Posterior cingulate gyrus (tissue), 11 donors: Measurements from ENCODE around the gene ZNF518B.

Experiments
- DNase-seq, 10 donors: peaks; one replicate each; pipeline versions ENCODE4 v3.0.0 to v3.0.0-alpha.2; 2020 to 2021; ENCODE audit warnings: mixed read lengths in 3 of 10
- intact Hi-C: fragments of 100-400 bp; cut with DNase I; formaldehyde crosslinking; loops from one replicate; pipeline ENCODE4 v1.15.1; 2023

The ZNF518B gene, protein sequence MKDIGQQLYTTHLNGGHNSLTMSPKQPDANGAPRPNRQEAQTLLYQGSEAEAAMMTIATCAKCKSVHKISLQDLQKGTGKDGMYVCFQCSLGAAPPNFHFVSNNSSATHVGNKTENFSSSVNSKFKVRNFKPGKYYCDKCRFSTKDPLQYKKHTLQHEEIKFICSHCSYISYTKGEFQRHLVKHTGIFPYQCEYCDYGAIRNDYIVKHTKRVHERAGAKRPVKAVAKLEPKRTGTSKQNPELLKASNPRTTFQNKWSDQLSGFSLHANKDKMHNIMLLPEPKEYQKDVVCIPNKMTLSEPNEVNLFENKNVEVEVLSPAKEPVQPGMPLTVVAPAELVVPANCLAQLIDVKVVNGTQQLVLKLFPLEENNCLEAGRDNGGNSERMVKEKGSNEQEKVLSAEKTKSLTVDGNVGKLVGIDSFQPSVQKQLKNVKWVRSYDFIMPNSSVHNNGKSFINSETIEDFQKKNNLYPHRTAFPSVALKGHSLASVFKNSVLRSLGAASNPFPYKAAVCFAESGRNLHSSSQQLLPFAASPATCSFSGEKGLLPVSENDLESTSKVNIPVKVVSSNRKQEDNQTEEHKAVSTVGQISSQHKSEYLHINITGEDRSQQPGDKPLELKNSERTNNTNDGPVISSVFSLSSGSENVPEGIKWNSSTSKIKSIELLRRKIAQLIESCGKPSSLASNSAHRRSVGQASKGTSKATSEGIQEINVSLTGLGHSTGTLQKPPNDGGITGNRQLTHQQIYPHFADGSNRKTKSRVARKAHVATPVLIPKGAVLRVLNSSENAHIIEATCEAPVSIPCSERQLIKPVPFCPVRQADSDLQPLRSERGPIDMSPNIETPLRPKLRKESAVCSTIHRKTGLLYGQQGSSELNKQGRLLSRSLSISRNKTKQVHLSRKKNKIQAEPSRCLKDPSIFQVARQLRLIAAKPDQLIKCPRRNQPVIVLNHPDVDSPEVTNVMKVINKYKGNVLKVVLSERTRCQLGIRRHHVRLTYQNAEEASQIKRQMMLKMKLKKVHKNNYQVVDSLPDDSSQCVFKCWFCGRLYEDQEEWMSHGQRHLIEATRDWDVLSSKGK

DNA sequence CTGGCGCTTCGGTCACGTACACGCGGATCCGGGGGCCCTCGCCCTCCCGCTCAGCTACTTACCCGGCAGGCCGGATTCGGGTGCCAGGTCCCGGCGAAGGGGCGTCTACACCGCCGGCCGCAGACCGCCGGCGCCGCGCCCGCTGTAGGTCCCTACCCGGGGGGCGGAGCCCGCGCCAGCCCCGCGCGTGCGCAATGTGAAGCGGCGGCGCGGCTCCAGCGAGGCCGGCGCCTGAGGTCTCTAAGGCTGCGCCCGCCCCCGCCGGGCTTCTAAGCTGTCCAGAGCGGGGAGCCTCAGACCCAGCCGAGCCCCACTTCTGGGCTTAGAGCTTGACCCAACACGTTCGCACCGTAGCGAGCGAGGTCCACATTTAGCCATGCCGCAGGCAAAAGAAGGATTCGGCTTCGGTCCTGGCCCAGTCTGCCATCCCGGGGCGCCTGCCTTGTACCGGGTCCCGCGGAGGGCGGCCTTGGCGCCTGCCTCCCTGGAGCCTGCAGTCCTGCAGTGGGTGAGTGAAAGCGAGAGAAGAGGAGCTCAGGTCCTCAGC is at the start of gene ZNF518B:
ZNF518B (minus strand) TSS at position 172 of the 547 bp plus-strand sequence. CDS start 11,098 bp downstream, outside the sequence.
- peak in 9 of 10 donors; percentile 24 to 92 (median 48) for DNase-seq
- intact Hi-C loops, result no loop called here

DNA sequence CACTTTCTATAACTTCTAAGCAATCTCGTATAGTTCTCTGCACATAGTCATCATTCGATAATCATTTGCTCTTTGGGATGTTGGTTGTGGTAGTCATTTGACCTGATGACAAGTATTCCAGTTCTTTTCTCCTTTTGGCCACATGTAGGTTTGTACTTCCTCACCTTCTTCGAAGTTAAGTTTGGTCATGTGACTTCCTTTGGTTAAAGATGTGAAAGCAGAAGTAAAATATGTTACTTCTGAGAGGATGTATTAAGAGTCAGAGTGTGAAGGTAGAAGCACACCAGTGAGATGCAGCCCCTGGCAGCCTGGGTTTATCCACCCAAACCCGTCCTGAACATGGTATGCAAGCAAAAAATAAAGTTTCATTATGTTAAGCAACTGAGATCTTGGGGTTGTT is 48.9 kb upstream of the ZNF518B start:
- intact Hi-C loops, result no loop called here
- no peak for DNase-seq

DNA sequence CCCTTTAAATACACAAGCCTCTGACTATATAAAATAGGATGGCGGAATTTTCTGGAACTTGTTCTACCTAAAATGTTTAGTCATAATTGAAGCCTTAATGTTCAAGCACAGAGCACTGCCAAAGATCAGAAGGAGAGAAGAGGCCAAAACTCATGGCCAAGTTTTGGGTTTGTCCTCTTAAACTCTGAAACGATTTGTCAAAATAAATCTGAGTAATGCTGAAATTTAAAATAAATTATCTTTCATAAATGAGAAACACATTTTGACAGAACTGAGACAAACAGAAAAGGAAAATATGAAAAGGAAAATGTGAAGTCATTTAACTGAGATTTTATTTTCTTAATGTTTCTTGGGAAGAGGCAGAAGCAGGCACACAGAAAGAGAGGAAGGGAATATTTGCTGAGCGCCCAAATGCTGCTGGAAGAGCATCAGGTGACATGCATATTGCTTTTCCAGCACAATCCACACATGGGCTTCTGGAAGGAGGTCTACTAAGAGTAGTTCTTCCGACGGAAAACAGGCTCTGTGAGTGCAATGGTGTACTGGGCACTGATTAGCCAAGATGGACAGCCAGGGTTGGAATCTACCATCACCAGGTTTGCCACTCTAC is 47.4 kb upstream of the ZNF518B start:
- intact Hi-C loops, result no loop called here
- no peak for DNase-seq

DNA sequence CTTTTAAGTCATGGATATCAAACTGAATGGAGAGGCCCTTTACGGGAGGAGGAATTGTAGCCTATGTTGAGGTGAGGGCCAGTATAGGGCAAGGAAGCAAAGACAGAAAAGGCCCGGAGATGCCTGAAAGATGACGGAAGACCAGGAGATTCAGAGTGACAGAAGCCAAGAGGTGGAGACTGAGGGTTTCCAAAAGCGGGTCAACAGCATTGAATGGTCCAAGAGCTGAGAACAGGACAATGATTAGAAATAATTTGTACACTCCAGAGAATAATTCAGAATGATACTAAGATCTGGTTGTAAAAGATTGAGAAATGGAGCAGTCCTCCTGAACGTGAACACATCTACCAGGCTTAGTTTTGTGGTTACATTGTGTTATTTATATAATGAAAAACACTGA is 45.5 kb upstream of the ZNF518B start:
- no peak for DNase-seq
- intact Hi-C loops, result no loop called here

GRCh38 chr4:10500776-10501175 is 43.5 kb upstream of the ZNF518B start:
- intact Hi-C loops, result no loop called here
- DNase-seq, result no peak

DNA sequence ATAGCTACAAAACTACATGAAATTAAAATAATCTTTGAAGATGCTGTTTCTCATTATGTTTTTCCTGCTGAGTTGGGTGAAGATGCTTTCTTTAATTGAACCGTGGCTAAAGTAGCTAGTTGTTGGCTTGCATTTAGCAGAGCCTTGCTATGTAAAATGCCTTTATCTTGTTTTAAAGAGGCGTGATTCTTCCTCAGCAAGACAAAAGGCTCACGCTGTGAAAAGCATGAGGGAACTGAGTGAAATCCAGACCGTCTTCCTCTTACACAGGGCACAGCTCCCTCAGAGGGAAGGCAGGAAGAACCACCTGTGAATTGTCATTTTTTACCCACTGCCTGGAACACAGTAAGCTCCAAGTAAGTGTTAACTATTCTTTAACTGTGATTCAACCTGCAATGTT is 39.0 kb upstream of the ZNF518B start:
- intact Hi-C loops, result no loop called here
- no peak for DNase-seq

DNA sequence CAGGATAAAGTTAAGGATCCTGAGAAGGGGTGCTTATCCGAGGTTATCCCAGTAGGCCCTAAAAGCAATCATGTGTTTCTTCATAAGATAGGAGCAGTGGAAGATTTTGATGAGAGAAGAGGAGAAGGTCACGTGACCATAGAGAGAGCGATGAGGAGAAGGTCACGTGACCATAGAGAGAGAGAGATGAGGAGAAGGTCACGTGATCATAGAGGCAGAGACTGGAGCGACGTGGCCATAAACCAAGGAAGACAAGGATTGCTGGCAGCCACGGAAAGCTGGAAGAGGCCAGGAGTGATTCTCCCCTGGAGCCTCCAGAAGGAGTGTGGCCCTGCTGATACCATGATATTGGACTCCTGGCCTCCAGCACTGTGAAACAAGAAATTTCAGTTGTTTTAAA is 38.4 kb upstream of the ZNF518B start:
- intact Hi-C loops, result no loop called here
- no peak for DNase-seq

DNA sequence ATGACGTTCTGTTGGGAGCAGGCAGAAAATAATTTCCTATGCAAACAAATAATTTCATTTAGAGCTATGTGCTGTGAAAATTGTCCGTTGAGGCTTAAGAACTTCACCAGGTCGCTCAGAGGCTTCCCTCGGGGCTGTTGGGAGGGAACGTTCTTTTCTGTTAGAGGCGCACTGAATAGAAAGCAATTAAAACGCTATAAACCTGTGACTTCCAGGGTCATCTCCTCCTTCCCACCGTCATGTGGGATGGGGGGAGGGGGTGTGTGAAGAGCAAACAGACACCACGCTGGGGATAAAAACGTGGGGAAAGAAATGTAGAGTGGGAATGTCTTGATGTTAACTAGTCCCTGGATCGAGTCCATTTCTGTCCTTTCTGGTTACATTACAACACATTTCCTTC is 35.2 kb upstream of the ZNF518B start:
- no peak for DNase-seq
- intact Hi-C loops, result no loop called here

- intact Hi-C loops, result no loop called here
- DNase-seq, result no peak
Measured at GRCh38 chr4:10491401-10491800, 34.2 kb upstream of the ZNF518B start.

- no peak for DNase-seq
- intact Hi-C loops, result no loop called here
Measured at GRCh38 chr4:10490996-10491395, 33.8 kb upstream of the ZNF518B start.

DNA sequence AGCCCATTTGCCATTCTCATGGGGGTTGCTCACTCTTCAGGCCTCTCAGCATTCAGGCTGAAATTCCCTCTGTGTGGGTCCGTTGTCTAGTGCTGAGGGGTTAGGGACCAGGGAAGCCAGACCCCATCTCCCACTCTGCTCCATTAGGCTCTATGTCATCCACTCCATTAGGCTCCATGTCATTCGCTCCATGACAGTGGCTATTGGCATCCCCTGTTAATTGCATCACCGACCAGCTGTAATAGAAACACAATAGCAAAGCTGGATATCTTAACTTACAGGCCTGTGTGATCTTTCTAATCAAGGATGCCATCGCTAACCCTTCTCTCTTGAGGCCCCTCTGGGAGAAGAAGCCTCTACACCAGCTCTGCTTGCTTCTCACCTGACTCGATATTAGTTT is 25.7 kb upstream of the ZNF518B start:
- no peak for DNase-seq
- intact Hi-C loops, result no loop called here

DNA sequence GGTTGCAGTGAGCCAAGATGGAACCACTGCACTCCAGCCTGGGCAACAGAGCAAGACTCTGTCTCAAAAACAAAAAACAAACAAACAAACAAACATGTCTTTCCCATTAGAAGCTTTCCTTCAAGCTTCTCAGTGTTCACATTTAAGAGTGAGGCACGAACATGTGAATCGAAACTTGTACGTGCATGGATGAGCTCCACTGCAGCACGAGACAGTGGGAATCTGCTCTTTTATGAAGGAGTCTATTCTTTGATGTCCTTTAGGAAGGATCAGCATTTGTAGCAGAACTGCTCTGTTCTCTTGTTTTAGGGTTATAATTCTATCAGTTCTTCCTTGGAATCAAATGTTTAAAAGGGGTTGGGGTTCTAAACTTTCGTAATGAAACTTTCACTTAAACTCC is 23.4 kb upstream of the ZNF518B start:
- intact Hi-C loops, result no loop called here
- no peak for DNase-seq

- DNase-seq, result no peak
- intact Hi-C loops, result no loop called here
Measured at GRCh38 chr4:10478621-10479020, 21.4 kb upstream of the ZNF518B start.

DNA sequence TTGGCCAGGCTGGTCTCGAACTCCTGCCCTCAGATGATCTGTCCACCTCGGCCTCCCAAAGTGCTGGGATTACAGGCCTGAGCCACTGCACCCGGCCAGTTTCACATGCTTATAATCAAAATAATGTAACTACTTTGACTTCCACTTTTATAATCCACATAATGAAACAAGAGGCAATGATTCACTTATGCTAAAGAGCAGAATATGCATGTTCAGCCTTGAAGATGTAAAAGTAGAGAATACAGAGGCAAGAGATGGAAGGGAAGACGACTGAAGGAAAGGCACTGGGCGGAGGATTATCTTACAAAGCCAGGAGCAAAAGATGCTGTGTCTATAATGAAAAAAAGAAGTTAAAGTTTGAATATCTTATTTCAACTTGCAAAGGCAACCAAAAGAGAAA is 13.3 kb upstream of the ZNF518B start:
- intact Hi-C loops, result no loop called here

GRCh38 chr4:10466161-10466560 is 8.9 kb upstream of the ZNF518B start:
- intact Hi-C loops, result no loop called here
- DNase-seq, result no peak

More for the DNA sequence above, 13.3 kb upstream of the ZNF518B start:
- no peak for DNase-seq

DNA sequence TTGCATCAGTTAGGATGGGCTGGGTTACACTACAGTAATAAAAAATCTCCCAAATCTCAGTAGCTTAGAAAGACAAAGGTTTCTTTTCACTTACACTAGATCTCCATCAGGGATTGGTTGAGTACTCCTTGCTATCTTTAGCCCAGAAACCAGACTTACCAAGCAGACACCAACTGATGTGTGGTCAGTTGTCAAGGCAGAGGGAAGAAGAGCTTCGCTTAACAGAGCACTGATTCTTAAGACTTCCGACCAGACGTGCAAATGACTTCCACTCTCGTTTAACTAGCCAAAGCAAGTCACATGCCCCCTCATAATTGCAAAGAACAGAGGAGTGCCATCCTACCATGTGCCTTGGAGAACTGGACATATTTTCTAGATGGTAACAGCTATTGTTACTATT is 5.7 kb upstream of the ZNF518B start:
- no peak for DNase-seq
- intact Hi-C loops, result no loop called here

DNA sequence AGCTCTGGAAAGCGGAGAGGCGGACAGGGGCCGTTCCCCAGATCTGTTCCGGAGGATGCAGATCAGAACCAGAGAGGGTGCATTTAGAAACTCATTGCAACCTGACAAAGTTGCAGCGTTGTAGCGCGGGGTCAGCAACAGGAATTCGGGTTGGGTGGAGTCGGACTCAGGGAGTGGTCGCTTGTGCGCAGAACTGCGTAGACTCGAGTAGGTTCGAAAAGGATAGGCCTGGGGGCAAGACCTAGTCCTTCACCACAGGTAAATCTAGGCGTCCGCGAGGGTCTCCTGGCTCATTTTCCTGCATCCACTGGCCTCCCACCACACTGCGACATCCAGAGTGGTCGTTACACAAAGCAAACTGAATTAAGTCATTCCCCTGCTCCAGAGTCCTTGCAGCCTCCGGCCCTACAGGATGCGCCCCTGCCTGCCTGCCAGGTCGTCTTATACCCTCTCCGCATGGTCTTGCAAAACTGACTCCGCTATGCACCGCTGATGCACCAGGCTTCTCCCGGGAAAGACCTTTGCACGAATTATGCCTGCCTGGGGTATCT is 4.7 kb upstream of the ZNF518B start:
- DNase-seq, result peak in 1 of 10 donors; percentile 47
- intact Hi-C loops, result no loop called here

DNA sequence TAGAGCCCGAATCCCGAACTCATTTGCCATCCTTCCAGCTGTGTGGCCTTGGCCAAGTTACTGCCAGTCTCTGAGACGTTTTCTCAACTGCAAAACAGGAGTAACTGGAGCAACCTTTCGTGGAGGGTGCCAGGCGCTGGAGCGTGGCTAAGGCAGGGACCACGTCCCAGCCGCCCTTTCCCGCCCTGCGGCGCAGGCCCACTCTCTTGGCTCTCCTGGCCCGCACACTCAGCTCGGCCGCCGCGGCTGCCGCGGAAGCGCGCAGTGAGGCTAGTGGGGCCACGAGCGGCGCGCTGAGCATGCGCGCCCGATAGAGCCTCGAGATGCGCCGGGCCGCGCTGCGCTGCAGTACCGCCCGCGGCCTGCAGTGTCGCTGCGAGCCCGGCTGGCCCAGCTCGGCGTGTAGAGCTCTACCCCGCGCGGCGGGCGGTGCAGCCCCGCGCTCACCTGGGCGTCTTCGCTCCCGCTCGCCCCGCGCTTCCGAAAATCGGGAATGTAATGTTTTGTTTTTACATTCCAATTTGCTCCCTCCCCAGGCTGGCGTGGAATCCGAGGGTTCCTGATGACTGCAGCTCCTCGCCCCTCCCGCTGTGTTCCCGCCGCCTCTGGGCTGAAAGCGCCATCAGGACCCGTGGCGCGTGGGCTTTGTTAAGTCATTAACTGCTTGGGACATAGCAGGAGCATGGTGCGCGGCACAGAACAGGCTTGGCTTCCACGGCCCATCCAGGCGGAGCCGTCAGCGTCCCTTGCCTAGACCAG is 4.0 kb upstream of the ZNF518B start:
- intact Hi-C loops, result no loop called here
- DNase-seq, result peak in 4 of 10 donors; percentile 31 to 87 (median 48)

- no peak for DNase-seq
- intact Hi-C loops, result no loop called here
Measured at GRCh38 chr4:10460313-10461047, 3.3 kb upstream of the ZNF518B start.
